Muscle layer of duodenum (tissue), 2 donors: Measurements from ENCODE around the gene RFC1.

ENCODE experiments used
- H3K27ac ChIP-seq: one replicate; pipeline ENCODE4 v1.7.0; 2013; ENCODE audit warnings: mild to moderate bottlenecking, low read length
- H3K27me3 ChIP-seq: one replicate; pipeline ENCODE4 v1.7.0; 2013; ENCODE audit warnings: low read depth, mild to moderate bottlenecking, control low read depth, low read length
- H3K36me3 ChIP-seq, 2 donors: one replicate each; pipeline ENCODE4 v1.7.0; 2013; ENCODE audit warnings: low read length in 2 of 2, control low read depth in 1 of 2, mild to moderate bottlenecking in 1 of 2; ENCODE audit not compliant: insufficient read depth in 2 of 2, control insufficient read depth in 1 of 2
- H3K4me1 ChIP-seq, 2 donors: one replicate each; pipeline ENCODE4 v1.7.0; 2013; ENCODE audit warnings: low read length in 2 of 2, mild to moderate bottlenecking in 2 of 2, control low read depth in 1 of 2, moderate library complexity in 1 of 2; ENCODE audit not compliant: insufficient read depth in 2 of 2, control insufficient read depth in 1 of 2
- H3K4me3 ChIP-seq, 2 donors: one replicate each; pipeline ENCODE4 v1.7.0; 2013; ENCODE audit warnings: low read length in 2 of 2, low read depth in 1 of 2, mild to moderate bottlenecking in 1 of 2
- H3K9me3 ChIP-seq, 2 donors: one replicate each; pipeline ENCODE4 v1.7.0; 2013; ENCODE audit warnings: low read length in 2 of 2, control low read depth in 1 of 2, mild to moderate bottlenecking in 1 of 2; ENCODE audit not compliant: control insufficient read depth in 1 of 2
- donor health status: healthy.

The RFC1 gene

DNA sequence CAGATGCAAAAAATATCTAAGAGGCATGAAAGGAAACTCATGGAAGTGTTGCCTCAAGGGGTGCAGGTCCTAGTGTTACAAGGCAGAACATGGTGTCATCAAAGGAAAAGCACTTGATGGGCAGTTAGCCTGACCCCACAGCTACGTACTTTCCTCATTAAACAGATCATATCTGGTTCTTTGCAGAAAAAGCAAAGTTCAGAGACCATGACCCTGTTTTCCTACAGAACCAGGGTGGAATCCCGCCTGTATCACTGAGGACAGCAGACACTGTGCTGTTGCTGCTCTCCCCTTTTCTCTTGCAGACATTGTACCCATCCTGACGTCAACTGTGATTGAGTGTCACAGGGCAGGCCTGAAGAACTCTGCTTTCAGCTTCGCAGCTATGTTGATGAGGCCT lies 91.7 kb downstream of the RFC1 start:
- no peak overlapping the region for H3K4me3 ChIP-seq
- H3K9me3 ChIP-seq = no peaks in the 10 kb centered on the region
- peaks cover 35 to 71% of the 10 kb centered on the region in 2 donors for H3K36me3 ChIP-seq
- H3K4me1 ChIP-seq = no peaks in the 10 kb centered on the region
- H3K27me3 ChIP-seq = no peaks in the 10 kb centered on the region
- H3K27ac ChIP-seq = no peak overlapping the region

DNA sequence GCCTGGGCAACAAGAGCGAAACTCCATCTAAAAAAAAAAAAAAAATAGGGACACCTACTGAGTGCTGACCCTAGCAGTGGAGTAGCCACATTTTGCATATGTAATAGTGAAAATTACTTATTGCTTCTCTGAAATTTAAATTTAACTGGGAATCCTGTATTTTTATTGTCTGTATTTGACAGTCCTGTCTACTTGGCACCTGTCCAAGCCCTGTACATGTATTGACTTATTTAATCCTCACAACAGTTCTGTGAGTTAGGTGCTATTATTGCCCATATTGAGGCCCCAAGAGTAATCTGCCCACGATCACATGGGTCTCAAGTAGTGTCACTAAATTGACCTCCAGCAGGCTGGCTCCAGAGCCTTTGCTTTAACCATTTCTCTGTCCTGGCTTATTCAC lies 102.3 kb downstream of the RFC1 start:
- no peaks in the 10 kb centered on the region for H3K4me1 ChIP-seq
- H3K27me3 ChIP-seq = no peaks in the 10 kb centered on the region
- H3K36me3 ChIP-seq = peaks cover 0 to 22% of the 10 kb centered on the region in 2 donors
- H3K27ac ChIP-seq = no peak overlapping the region
- no peak overlapping the region for H3K4me3 ChIP-seq
- no peaks in the 10 kb centered on the region for H3K9me3 ChIP-seq

DNA sequence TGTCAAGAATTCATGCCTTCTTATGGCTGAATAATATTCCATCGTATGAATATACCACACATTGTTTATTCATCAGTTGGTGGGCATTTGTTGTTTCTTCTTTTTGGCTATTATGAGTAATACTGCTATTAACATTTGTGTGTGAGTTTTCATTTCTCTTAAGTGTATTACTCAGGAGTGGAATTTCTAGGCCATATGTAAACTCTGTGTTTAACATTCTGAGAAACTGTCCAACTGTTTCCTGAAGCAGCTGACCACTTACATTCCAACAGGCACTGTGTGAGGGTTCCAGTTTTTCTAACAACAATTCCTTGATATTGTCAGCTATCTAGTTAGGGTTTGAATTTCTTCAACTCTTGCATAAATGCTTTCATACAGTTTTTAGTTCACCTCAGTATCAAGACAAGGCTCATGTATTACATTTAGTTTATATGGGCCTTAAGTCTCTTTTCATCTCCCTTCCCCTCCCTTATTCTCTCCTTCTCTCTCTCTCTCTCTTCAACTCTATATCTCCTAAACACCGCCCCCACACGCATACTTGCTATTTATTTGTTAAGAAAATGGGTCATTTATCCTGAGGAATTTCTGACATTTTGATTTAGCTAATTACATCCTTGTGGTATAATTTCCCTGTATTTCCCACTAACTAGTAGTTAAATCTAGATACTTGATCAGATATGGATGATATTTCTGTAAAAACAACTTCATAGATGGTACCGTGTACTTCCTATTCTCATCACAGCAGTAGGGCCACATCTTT lies 106.4 kb downstream of the RFC1 start:
- no peak overlapping the region for H3K4me3 ChIP-seq
- no peaks in the 10 kb centered on the region for H3K9me3 ChIP-seq
- H3K4me1 ChIP-seq = no peaks in the 10 kb centered on the region
- H3K27me3 ChIP-seq = no peaks in the 10 kb centered on the region
- H3K27ac ChIP-seq = no peak overlapping the region
- H3K36me3 ChIP-seq = peaks cover 4 to 27% of the 10 kb centered on the region in 2 donors

DNA sequence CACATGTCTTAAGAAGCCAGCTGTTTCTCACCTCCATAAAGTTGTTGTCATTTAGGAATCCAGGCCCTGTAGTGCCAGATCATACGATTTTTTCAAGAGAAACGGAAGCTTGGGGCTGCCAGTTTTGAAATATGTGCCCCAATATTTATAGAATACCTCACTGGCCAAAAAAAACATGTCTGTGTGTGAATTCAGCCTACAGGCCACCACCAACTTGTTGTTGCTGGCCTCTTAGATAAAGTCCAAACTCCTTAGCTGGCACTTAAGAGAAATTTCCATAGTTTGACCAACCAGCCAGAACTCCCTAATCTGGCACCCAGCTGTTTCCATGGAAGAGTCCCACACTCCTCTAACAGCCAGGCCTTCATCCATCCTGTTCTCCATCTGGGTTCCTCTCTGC lies 109.7 kb downstream of the RFC1 start:
- no peaks in the 10 kb centered on the region for H3K4me1 ChIP-seq
- no peaks in the 10 kb centered on the region for H3K27me3 ChIP-seq
- H3K36me3 ChIP-seq = peaks cover 4 to 26% of the 10 kb centered on the region in 2 donors
- H3K4me3 ChIP-seq = no peak overlapping the region
- H3K9me3 ChIP-seq = no peaks in the 10 kb centered on the region
- no peak overlapping the region for H3K27ac ChIP-seq

DNA sequence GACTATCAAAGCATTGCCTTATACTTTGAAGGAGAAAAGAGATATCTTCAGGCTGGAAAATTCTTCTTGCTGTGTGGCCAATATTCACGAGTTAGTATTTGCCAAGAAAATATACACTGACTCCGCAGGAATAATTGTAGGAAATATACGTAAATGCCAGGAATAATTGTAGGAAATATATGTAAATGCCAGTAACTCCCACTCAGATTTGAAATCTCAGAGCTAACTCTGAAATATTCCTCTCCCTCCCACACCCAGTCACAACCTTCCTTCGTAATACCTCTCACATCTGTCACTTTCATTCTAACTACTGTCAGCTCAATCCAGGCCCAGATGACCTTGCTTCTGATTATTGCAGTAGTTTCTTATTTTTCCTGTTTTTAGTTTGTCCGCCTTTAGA lies 110.3 kb downstream of the RFC1 start:
- H3K4me3 ChIP-seq = no peak overlapping the region
- no peak overlapping the region for H3K27ac ChIP-seq
- H3K36me3 ChIP-seq = peaks cover 4 to 21% of the 10 kb centered on the region in 2 donors
- no peaks in the 10 kb centered on the region for H3K27me3 ChIP-seq
- no peaks in the 10 kb centered on the region for H3K9me3 ChIP-seq
- no peaks in the 10 kb centered on the region for H3K4me1 ChIP-seq

DNA sequence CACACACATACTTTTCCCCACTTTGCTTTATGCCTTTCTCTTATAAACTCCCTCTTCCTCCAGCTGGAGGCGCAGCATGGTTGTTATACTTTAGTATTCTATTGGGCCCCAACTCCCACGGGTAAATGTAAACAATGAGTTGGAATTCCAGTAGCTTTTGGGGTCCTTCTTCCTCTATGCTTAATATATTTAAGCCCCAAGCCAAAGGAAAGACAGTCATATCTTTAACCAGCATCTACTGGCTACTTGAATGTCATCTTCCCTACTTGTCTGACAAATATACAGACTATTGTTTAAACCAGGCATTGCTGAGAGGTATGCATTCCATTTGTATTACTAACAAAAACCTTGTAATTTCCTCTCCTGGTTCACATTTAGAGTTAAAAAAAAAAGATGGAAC lies 110.9 kb downstream of the RFC1 start:
- Histone ChIP-seq H3K27me3 (no peaks in the 10 kb centered on the region), H3K27ac (no peak overlapping the region), H3K4me1 (no peaks in the 10 kb centered on the region), H3K4me3 (no peak overlapping the region), H3K36me3 (peaks cover 4 to 15% of the 10 kb centered on the region in 2 donors), H3K9me3 (no peaks in the 10 kb centered on the region)

DNA sequence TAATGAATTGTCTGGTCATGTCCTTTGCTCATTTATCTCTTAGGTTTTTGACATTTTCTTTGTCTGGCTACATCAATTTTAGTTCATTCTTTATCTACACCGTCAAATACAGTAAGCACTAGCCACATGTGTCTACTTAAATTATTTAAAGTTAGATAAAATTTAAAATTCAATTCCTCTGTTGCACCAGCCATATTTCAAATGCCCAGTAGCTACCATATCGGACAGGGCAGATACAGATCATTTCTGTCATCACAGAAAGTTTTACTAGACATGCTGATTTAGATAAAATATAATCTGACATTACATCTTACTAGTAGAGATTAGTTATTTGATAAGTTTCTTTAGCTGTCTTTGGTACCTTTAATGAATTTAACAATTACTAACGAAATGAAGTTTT lies 122.7 kb downstream of the RFC1 start:
- H3K27ac ChIP-seq = no peak overlapping the region
- peaks cover 4 to 21% of the 10 kb centered on the region in 2 donors for H3K36me3 ChIP-seq
- H3K4me1 ChIP-seq = no peaks in the 10 kb centered on the region
- H3K9me3 ChIP-seq = no peaks in the 10 kb centered on the region
- H3K27me3 ChIP-seq = no peaks in the 10 kb centered on the region
- no peak overlapping the region for H3K4me3 ChIP-seq
